Vagina (tissue), 2 donors: ENCODE data around the gene BMAL1.

Source experiments
- POLR2A ChIP-seq, 2 donors: fragments of 450-650 bp; IDR thresholded peaks; one replicate each; pipeline ENCODE4 v1.6.1; 2017; ENCODE audit warnings: antibody characterized with exemption in 2 of 2, mild to moderate bottlenecking in 2 of 2, moderate library complexity in 2 of 2
- TF ChIP-seq, protein P1 (sequence below), 3 experiments: fragments of 450-650 bp in 2 of 3; fragments of 200-600 bp in 1 of 3; sonication (generic) in 1 of 3; IDR thresholded peaks; one replicate each; pipeline ENCODE4 v1.5.1; 2017 to 2019; ENCODE audit warnings: antibody characterized with exemption in 3 of 3, mild to moderate bottlenecking in 2 of 3, moderate library complexity in 2 of 3

GRCh38 chr11:13433437-13433836 is 155.8 kb downstream of the BMAL1 start:
- TF ChIP-seq, protein P1, sequence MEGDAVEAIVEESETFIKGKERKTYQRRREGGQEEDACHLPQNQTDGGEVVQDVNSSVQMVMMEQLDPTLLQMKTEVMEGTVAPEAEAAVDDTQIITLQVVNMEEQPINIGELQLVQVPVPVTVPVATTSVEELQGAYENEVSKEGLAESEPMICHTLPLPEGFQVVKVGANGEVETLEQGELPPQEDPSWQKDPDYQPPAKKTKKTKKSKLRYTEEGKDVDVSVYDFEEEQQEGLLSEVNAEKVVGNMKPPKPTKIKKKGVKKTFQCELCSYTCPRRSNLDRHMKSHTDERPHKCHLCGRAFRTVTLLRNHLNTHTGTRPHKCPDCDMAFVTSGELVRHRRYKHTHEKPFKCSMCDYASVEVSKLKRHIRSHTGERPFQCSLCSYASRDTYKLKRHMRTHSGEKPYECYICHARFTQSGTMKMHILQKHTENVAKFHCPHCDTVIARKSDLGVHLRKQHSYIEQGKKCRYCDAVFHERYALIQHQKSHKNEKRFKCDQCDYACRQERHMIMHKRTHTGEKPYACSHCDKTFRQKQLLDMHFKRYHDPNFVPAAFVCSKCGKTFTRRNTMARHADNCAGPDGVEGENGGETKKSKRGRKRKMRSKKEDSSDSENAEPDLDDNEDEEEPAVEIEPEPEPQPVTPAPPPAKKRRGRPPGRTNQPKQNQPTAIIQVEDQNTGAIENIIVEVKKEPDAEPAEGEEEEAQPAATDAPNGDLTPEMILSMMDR (IDR thresholded peaks at IDR 0.05) = no peak
- no peak for TF ChIP-seq POLR2A (IDR thresholded peaks at IDR 0.05)
